GM21529 (cell line): Measurements from ENCODE around the gene CLDN9.
"Not testable (repeated sequence)": the region's sequence is repeated elsewhere in the genome, so short reads cannot be mapped to it uniquely, and the experiment has no call there.

Experiments used
- ATAC-seq: cut with Tn5 transposase; IDR thresholded peaks from one replicate; pipeline ENCODE4 v1.9.1; 2021; ENCODE audit not compliant: unreplicated experiment

CLDN9 gene

DNA sequence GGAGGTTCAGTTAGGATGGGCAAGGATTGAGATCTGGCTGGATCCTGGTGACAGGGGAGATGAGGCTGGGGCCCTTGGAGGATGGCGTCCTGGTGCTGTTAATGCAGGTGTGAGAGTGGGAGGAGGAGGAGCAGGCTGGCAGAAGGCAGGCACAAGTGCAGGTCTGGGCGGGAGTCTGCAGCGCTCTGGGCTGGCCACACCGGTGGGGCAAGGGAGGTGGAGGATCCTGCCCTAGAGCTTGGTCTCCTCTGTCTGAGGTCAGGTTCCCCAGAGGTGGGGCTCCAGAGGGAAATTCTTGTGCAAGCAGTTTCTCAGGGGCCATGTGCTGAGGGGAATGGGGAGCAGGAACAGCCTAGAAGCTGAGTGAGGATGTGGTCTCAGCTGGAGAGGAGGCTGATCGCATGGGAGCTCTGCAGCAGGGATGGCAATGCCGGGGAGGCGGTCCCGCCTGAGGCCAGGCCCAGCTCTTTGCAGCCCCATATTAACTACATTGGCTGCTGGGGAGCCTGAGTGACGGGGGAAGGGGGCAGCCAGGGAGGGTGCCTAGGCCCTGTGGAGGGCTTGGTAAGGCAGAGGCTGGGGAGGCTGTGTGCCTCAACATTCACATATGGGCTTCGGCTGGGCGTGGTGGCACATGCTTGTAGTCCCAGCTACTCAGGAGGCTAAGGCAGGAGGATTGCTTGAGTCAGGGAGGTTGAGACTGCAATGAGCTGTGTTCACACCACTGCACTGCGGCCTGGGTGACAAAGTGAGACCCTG is 40.0 kb downstream of the CLDN9 start:
- ATAC-seq = not testable (repeated sequence)

DNA sequence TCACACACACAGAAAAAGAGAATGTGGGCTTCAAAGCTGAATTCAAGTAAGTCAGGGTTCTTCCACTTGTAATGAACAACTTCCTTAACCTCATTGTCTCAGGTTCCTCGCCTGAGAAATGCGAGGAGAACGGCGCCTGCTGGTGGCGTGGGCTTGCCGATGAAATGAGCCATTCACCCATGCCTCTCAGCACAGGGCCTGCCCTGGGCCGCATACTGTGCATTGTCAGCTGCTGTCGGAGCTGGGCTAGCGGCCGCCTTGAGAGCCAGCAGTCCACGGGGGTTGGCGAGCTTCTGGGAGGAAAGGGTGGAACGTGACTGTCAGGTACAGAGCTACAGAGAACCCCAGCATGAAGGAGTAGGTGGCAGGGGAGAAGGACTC is 40.6 kb downstream of the CLDN9 start:
- not testable (repeated sequence) for ATAC-seq

DNA sequence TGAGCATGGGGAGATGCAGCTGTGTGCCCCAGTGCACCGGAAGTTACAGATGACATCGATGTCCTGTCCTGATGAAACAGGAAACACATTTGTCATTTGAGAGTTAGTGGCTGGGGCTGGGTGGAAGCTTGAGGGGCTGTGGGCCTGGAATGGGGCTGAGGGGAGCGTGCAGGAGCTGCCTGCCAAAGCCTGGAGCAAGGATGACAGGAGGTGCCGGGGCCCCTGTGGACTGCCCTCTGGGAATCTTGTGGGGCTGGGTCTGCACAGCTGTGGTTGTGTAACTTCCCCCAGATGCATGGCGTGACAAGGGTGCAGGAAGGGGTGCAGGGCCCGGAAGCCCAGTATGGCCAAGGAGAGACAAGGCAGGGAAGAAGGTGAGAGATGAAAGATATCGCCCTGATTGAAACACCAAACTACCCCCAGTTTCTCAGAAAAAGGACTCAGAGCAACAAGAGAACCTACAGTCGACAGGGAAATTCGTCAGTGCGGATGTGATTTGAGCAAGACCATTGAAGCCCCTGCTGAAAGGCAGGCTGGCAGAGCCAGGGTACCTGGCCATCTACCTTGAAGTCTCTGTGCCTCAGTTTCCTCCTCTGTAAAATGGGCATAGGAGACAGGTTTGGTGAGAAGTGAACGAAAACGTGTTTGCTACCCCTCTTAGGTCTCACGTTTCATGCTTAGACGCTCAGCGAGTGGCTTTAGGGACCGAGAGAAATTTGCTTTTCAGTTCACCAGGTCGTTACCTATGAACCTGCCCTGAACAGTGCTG is 42.4 kb downstream of the CLDN9 start:
- ATAC-seq = no peak

DNA sequence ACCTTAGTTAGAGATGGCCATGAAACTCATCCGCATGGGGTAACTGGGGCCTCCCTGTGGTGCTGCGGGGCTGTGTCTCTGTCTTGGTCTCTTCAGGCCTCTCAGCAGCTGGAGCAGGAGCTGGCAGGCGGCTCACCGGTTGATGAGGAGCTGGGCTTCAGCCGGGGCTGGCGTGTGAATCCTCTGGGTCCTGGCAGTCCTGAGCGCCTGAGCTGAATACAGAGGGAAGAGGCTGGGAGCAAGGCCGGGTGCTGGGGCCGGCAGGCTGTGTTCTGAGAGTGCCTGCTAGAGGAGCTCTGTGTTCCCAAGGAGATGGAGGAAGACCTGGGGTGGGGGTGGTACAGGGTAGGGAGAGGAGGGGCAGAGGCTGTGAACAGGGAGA is 43.0 kb downstream of the CLDN9 start:
- ATAC-seq = not testable (repeated sequence)

DNA sequence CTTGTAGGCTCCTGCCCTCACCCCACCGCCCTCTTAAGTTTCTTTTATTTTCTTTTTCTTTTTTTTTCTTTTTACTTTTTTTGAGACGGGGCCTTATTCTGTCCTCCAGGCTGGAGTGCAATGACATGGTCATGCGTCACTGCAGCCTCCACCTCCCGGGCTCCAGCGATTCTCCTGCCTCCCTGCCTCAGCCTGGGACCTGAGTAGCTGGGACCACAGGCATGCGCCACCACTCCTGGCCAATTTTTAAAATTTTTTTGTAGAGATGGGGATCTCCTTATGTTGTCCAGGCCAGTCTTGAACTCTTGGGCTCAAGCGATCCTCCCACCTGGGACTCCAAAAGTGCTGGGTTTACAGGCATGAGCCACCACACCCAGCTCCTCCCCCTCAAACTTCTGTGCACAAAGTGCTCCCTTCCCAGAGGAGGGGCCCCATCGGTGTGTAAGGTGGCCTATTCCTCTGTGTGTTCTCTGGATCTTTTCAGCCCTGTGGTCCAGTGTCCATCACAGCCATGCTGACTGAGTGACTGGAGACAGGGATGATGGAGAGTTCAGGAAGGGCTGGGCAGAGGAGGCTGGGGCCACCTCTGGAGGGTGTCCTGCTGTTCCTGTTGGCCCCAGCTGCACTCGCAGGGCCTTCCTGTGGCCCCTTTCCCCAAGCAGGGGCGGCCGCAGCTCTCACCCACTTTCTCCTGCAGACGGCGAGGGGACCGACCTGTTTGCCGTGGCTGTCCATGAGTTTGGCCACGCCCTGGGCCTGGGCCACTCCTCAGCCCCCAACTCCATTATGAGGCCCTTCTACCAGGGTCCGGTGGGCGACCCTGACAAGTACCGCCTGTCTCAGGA is 43.8 kb downstream of the CLDN9 start:
- no peak for ATAC-seq

DNA sequence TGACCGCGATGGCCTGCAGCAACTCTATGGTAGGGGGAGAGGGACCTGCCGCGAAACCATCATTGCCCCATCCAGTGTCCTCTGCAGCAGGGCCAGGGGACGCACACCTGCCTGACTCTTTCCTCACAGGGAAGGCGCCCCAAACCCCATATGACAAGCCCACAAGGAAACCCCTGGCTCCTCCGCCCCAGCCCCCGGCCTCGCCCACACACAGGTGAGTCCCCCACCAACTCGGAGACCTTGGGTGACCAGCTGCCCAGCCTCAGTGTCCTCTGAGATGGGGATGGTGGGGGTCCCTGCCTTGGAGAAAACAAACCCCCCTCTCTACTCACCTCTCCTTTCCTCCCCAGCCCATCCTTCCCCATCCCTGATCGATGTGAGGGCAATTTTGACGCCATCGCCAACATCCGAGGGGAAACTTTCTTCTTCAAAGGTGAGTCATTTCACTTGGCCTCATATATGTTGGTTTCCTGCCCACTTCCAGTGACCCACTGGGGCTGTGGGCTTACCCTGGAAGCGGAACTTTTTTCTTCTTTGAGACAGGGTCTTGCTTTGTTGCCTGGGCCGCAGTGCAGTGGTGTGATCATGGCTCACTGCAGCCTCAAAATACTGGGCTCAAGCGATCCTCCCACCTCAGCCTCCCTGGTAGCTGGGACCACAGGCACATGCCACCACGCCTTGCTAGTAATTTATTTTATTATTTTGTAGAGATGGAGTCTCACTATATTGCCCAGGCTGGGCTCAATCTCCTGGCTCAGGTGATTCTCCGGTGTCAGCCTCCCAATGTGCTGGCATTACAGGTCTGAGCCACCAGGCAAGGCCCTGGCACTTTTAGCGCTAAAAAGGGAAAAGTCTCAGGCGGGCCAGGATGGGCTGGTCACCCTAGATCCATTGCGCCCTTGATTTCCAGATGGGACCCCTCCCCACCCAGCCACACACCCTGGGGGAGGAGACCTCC is 44.7 kb downstream of the CLDN9 start:
- ATAC-seq = no peak

DNA sequence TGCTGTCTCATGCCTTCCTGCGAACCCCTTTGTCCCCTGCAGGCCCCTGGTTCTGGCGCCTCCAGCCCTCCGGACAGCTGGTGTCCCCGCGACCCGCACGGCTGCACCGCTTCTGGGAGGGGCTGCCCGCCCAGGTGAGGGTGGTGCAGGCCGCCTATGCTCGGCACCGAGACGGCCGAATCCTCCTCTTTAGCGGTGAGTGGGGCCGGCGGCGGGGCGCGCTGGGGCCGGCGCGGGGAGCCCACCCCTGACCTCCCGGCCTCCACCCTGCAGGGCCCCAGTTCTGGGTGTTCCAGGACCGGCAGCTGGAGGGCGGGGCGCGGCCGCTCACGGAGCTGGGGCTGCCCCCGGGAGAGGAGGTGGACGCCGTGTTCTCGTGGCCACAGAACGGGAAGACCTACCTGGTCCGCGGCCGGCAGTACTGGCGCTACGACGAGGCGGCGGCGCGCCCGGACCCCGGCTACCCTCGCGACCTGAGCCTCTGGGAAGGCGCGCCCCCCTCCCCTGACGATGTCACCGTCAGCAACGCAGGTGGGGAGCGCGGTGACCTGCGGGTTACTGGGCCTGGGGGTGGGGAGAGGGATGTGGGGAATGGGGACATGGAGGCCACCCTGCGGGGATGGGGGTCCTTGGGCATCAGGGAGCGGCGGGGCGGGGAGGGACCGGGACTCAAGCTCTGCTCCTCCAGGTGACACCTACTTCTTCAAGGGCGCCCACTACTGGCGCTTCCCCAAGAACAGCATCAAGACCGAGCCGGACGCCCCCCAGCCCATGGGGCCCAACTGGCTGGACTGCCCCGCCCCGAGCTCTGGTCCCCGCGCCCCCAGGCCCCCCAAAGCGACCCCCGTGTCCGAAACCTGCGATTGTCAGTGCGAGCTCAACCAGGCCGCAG is 45.7 kb downstream of the CLDN9 start:
- ATAC-seq = no peak

DNA sequence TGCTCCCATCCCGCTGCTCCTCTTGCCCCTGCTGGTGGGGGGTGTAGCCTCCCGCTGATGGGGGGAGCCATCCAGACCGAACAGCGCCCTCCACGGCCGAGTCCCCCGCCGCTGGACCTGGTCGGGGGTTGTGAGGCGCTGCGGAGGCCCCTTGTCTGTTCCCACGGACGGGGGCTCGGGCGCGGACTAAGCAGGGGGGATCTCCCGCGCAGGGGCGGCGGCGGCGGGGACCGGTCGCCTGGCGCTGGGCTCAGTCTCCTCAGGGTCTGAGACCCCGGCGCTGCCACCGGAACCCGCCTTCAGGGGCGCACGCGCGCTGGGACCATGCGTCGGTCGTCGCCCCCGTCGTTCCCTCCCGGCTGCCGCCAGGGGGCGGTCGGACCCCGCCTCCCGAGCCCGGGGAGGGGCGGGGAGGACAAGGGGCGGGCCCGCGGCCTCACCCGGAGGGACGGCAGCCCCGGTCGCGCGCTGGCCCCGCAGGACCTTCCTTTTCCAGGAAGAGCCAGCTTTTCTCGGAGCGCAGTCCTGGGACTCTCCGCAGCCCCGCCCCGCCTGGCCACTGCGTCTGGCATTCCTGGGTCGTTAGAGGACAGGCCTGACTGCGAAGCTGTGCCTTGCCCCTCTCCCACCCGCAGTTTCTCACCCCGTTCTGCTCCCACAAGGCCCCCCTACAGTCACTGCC is 46.5 kb downstream of the CLDN9 start:
- ATAC-seq = peak; percentile 79

DNA sequence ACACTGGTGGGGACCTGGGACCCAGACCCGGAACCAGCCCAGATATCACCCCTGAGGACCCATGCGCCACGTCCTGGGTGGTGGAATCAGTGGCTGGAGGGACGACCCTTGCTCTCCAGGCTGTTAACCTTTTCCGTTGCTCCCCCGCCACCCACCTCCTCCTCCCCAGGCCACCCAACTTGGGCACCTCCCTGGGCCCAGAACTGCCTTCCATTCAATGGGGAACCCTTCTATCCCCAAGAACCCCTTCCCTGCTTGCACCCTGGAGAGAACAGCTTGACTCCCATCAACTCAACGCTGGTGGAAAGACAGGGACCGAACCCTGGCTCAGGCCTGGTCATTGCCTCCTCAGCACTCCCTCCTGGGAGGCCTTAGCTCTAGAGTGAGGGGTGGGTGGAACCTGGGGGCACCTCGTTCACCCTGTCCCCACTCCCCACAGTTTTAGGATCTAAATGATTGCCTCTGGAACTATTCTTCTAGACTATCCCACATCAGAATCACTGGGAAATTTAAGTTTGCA is 47.1 kb downstream of the CLDN9 start:
- no peak for ATAC-seq

DNA sequence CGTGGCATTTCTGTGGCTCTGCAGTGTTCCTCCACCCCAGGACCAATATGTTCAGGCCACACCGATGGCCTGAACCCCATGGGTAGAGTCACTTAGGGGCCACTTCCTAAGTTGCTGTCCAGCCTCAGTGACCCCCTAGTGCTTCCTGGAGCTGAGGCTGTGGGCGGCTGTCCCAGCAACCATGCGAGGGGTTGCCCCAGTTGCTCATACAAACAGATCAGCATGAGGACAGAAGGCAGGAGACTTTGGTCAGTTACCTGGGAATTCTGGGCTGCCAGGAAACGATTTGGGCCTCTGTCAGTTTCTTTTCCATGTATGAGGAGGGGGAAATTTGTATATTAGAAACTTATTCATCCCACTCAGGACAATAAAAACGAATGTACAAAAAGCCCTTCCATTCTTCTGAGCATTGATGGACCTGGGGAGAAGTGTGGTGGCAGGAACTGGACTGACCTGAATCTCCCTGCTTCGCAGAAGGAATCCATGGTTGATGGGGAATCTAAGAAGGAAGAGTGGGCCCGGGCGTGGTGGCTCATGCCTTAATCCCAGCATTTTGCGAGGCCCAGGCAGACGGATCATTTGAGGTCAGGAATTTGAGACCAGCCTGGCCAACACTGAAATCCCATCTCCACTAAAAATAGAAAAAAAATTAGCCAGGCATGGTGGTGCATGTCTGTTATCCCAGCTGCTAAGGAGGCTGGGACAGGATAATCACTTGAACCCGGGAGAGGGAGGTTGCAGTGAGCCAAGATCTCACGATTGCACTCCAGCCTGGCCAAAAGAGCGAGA is 47.8 kb downstream of the CLDN9 start:
- ATAC-seq = no peak

DNA sequence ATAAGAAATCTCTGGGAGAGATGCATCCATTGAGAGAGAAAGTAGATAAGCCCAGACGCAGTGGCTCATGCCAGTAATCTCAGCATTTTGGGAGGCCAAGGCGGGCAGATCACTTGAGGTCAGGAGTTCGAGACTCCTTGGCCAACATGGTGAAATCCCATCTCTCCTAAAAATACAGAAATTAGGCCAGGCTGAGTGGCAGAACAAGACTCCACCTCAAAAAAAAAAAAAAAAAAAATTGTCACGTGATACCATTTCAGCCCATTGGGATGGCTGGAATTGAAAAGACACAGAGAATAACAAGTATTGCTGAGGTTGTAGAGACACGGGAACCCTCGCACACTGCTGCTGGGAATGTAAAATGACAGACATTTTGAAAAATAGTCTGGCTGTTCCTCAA is 49.8 kb downstream of the CLDN9 start:
- no peak for ATAC-seq

DNA sequence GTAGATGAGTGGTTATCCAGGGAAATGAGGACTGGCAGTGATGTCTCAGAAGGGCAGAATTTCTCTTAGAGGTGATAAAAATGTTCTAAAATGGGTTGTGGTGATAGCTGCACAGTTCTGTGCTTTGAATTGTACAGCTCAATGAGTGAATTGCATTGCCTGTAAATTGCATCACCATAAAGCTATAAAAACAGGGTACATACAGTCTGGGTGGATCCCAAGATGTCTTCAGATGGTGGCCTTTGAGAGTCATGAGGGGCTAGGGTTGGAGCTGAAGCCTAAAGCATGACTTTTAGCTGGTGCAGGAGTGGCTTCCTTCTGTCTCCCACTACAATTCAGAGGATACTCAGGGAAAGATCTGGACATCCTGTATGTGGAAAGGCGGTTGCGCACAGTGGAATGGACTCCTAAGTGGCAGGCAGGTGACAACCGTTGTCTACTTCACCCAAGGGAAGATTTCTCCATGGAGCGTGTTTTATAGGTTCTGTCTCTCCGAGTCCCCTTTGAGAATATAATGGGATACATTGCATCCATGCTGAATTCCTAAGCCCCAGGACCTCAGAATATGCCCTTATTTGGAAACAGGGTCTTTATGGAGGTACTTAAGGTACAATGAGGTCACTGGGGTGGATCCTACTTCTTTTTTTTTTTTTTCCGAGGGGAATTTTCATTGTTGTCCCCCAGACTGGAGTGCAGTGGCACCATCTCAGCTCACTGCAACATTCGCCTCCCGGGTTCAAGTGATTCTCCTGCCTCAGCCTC is 51.1 kb downstream of the CLDN9 start:
- no peak for ATAC-seq
